Cardiac muscle cell (in vitro differentiated cells and primary cell): ENCODE results near the gene IWS1. TPM values are rescaled to one million over a fixed set of nuclear protein-coding genes. Genes with fewer than 3 reads are reported as not detected.

ENCODE experiments used
- DNase-seq, 2 donors: peaks; one replicate each; pipeline versions ENCODE4 v3.0.0 to v3.0.0-alpha.2; 2010 to 2017; ENCODE audit warnings: low read depth in 1 of 2, low spot score in 1 of 2
- H3K27ac ChIP-seq: fragments of 200-600 bp; sonication (generic); 2 replicates; pipeline ENCODE4 v1.5.1; 2016
- H3K27me3 ChIP-seq: fragments of 200-600 bp; sonication (generic); 2 replicates; pipeline ENCODE4 v1.6.0; 2016; ENCODE audit warnings: control low read depth
- H3K36me3 ChIP-seq: fragments of 200-600 bp; sonication (generic); 2 replicates; pipeline ENCODE4 v1.5.1; 2016; ENCODE audit warnings: control low read depth
- H3K4me1 ChIP-seq: fragments of 200-600 bp; sonication (generic); 2 replicates; pipeline ENCODE4 v1.8.1; 2017; ENCODE audit warnings: low read depth, mild to moderate bottlenecking, mixed run types
- H3K4me3 ChIP-seq: fragments of 200-600 bp; sonication (generic); 2 replicates; pipeline ENCODE4 v1.5.1; 2016; ENCODE audit warnings: mild to moderate bottlenecking
- H3K9me3 ChIP-seq: fragments of 200-600 bp; sonication (generic); 2 replicates; pipeline ENCODE4 v1.5.1; 2017; ENCODE audit warnings: low read depth, mild to moderate bottlenecking, control low read depth
- CTCF ChIP-seq: IDR thresholded peaks from 2 replicates; pipeline ENCODE4 v1.5.1; 2012; ENCODE audit warnings: low read depth, mild to moderate bottlenecking, low read length
- polyA plus RNA-seq: library from polyadenylated mRNA; unstranded; fragments of >200 nt; fragmentation: Nextera tagmentation; extraction: Ambion mirVana; gene quantifications from 2 replicates; pipeline ENCODE4 v1.2.1, GENCODE V29; 2016
- total RNA-seq: library from RNA; depleted of rRNA; stranded (reverse); fragments of >200 nt; gene quantifications from 2 replicates; pipeline ENCODE4 v1.2.3, GENCODE V29; 2016

The IWS1 gene
- total and polyA plus RNA-seq, 2 experiments from 2014 or later: 52.4 to 55.6 TPM

GRCh38 chr2:127437781-127438726 is 88.2 kb downstream of the IWS1 start:
- Histone ChIP-seq H3K4me1 (no peaks in the 10 kb centered on the region), H3K4me3 (no peak overlapping the region), H3K36me3 (no peaks in the 10 kb centered on the region), H3K9me3 (no peaks in the 10 kb centered on the region), H3K27me3 (no peaks in the 10 kb centered on the region), H3K27ac (no peak overlapping the region)
- no peak for TF ChIP-seq CTCF
- DNase-seq: no peak

- DNase-seq: no peak
- H3K4me1 ChIP-seq: no peaks in the 10 kb centered on the region
- no peak for TF ChIP-seq CTCF
- H3K27me3 ChIP-seq: no peaks in the 10 kb centered on the region
- no peaks in the 10 kb centered on the region for H3K36me3 ChIP-seq
- H3K27ac ChIP-seq: no peak overlapping the region
- H3K9me3 ChIP-seq: no peaks in the 10 kb centered on the region
- no peak overlapping the region for H3K4me3 ChIP-seq
These were observed 89.2 kb downstream of the IWS1 start for GRCh38 chr2:127437056-127437455.

- Histone ChIP-seq H3K4me3 (no peak overlapping the region), H3K27ac (no peak overlapping the region), H3K4me1 (no peaks in the 10 kb centered on the region), H3K36me3 (no peaks in the 10 kb centered on the region), H3K27me3 (no peaks in the 10 kb centered on the region), H3K9me3 (no peaks in the 10 kb centered on the region)
- DNase-seq: no peak
- no peak for TF ChIP-seq CTCF
These were observed 91.8 kb downstream of the IWS1 start for GRCh38 chr2:127434515-127434914.

- no peaks in the 10 kb centered on the region for H3K9me3 ChIP-seq
- DNase-seq: no peak
- no peak overlapping the region for H3K27ac ChIP-seq
- H3K27me3 ChIP-seq: no peaks in the 10 kb centered on the region
- no peaks in the 10 kb centered on the region for H3K4me1 ChIP-seq
- TF ChIP-seq CTCF: no peak
- H3K36me3 ChIP-seq: no peaks in the 10 kb centered on the region
- no peak overlapping the region for H3K4me3 ChIP-seq
These were observed 94.8 kb downstream of the IWS1 start for GRCh38 chr2:127431408-127432023.

Other genes starting within 250 kb of the IWS1 start
- 44.3 and 54.8 TPM in 2 replicates for gene ERCC3, start 232.3 kb downstream of the IWS1 start, total RNA-seq
- 46.0 and 50.0 TPM in 2 replicates for gene ERCC3, start 232.3 kb downstream of the IWS1 start, polyA plus RNA-seq
- 23.9 and 36.6 TPM in 2 replicates for gene MAP3K2, start 138.5 kb downstream of the IWS1 start, total RNA-seq
- 40.2 and 56.9 TPM in 2 replicates for gene MAP3K2, start 138.5 kb downstream of the IWS1 start, polyA plus RNA-seq
- not detected in 2 replicates for gene PROC, start 108.1 kb downstream of the IWS1 start, total RNA-seq
- gene PROC, start 108.1 kb downstream of the IWS1 start, polyA plus RNA-seq: not detected in 2 replicates
- gene MYO7B, start 9.2 kb upstream of the IWS1 start, total RNA-seq: 0.06 TPM in 1 of 2 replicates, not detected in the other
- 0.12 TPM in 1 of 2 replicates, not detected in the other for gene MYO7B, start 9.2 kb upstream of the IWS1 start, polyA plus RNA-seq
- gene GPR17, start 119.7 kb upstream of the IWS1 start, total RNA-seq: not detected in 2 replicates
- gene GPR17, start 119.7 kb upstream of the IWS1 start, polyA plus RNA-seq: 0.09 TPM in 1 of 2 replicates, not detected in the other
- gene LIMS2, start 149.0 kb upstream of the IWS1 start, total RNA-seq: 23.2 and 32.9 TPM in 2 replicates
- gene LIMS2, start 149.0 kb upstream of the IWS1 start, polyA plus RNA-seq: 35.2 and 48.8 TPM in 2 replicates
- 9.3 and 11.7 TPM in 2 replicates for gene SFT2D3, start 175.0 kb upstream of the IWS1 start, total RNA-seq
- gene SFT2D3, start 175.0 kb upstream of the IWS1 start, polyA plus RNA-seq: 0.13 and 5.9 TPM in 2 replicates